Naive B cell (primary cell): ENCODE results near the gene CMSS1. TPM values are rescaled to one million over a fixed set of nuclear protein-coding genes. Genes with fewer than 3 reads are reported as not detected.
A peak's percentile ranks its signal among the peaks of the same experiment; 100 is the strongest.

Experiments
- ATAC-seq, 2 donors: fragments of 150-1000 bp; cut with Tn5 transposase; 2 replicates each; pipeline ENCODE4 v1.10.0; 2021; ENCODE audit warnings: low read depth in 2 of 2, mild to moderate bottlenecking in 2 of 2, moderate library complexity in 2 of 2
- DNase-seq: peaks from one replicate; pipeline ENCODE4 v3.0.0; 2022
- H3K27ac Mint-ChIP-seq, 6 donors: one replicate each; pipeline ENCODE4 v1.8.0; 2020 to 2022; ENCODE audit warnings: mild to moderate bottlenecking in 6 of 6, mixed read lengths in 6 of 6, moderate library complexity in 5 of 6, inconsistent platforms in 2 of 6
- H3K27me3 Mint-ChIP-seq, 3 donors: one replicate each; pipeline ENCODE4 v1.8.0; 2021 to 2022; ENCODE audit warnings: mixed read lengths in 3 of 3, mild to moderate bottlenecking in 1 of 3
- H3K36me3 Mint-ChIP-seq, 2 donors: one replicate each; pipeline ENCODE4 v1.8.0; 2020 to 2022; ENCODE audit warnings: mixed read lengths in 2 of 2, inconsistent platforms in 1 of 2, mild to moderate bottlenecking in 1 of 2
- H3K4me1 Mint-ChIP-seq, 3 donors: one replicate each; pipeline ENCODE4 v1.8.0; 2020 to 2022; ENCODE audit warnings: mixed read lengths in 3 of 3, inconsistent platforms in 1 of 3, mild to moderate bottlenecking in 1 of 3, moderate library complexity in 1 of 3
- H3K4me3 Mint-ChIP-seq, 8 donors: one replicate each; pipeline ENCODE4 v1.8.0; 2020 to 2022; ENCODE audit warnings: mild to moderate bottlenecking in 8 of 8, mixed read lengths in 8 of 8, moderate library complexity in 8 of 8, inconsistent platforms in 2 of 8
- H3K9me3 Mint-ChIP-seq, 7 donors: one replicate each; pipeline ENCODE4 v1.8.0; 2020 to 2022; ENCODE audit warnings: mixed read lengths in 7 of 7, mild to moderate bottlenecking in 5 of 7, inconsistent platforms in 2 of 7, moderate library complexity in 1 of 7
- polyA plus RNA-seq, 6 donors: library from polyadenylated mRNA; unstranded; fragments of 300-500 nt; fragmentation: Illumina TruSeq; gene quantifications; one replicate each; pipeline ENCODE4 v1.2.3, GENCODE V29; 2021; ENCODE audit warnings: low read depth in 6 of 6

Gene CMSS1
- polyA plus RNA-seq, 6 donors from 2014 or later, result 18.6 to 80.3 (median 26.7) TPM

GRCh38 chr3:100175637-100176280, 358.1 kb downstream of the CMSS1 start:
- peaks cover 0 to 4% (median 0%) of the 10 kb centered on the region in 3 donors for H3K4me1 Mint-ChIP-seq
- DNase-seq (no peak), ATAC-seq (no peak)
- H3K27ac Mint-ChIP-seq, result no peak overlapping the region
- H3K9me3 Mint-ChIP-seq, result peaks cover 11 to 33% (median 21%) of the 10 kb centered on the region in 7 donors
- H3K4me3 Mint-ChIP-seq, result no peak overlapping the region
- H3K27me3 Mint-ChIP-seq, result no peaks in the 10 kb centered on the region
- peaks cover 42 to 64% of the 10 kb centered on the region in 2 donors for H3K36me3 Mint-ChIP-seq

GRCh38 chr3:100179692-100180349, 362.2 kb downstream of the CMSS1 start:
- H3K36me3 Mint-ChIP-seq, result peaks cover 36 to 47% of the 10 kb centered on the region in 2 donors
- no peaks in the 10 kb centered on the region for H3K4me1 Mint-ChIP-seq
- ATAC-seq (no peak), DNase-seq (no peak)
- H3K27me3 Mint-ChIP-seq, result no peaks in the 10 kb centered on the region
- H3K4me3 Mint-ChIP-seq, result no peak overlapping the region
- H3K9me3 Mint-ChIP-seq, result peaks cover 11 to 38% (median 26%) of the 10 kb centered on the region in 7 donors
- H3K27ac Mint-ChIP-seq, result no peak overlapping the region

- DNase-seq (no peak), ATAC-seq (no peak)
- Mint-ChIP-seq H3K9me3 (peaks cover 6 to 28% (median 20%) of the 10 kb centered on the region in 7 donors), H3K4me3 (no peak overlapping the region), H3K4me1 (no peaks in the 10 kb centered on the region), H3K27ac (no peak overlapping the region), H3K27me3 (no peaks in the 10 kb centered on the region), H3K36me3 (peaks cover 7 to 25% of the 10 kb centered on the region in 2 donors)
Measured at GRCh38 chr3:100183608-100184125, 366.0 kb downstream of the CMSS1 start.

- H3K4me1 Mint-ChIP-seq, result no peaks in the 10 kb centered on the region
- H3K9me3 Mint-ChIP-seq, result peaks cover 0 to 16% (median 12%) of the 10 kb centered on the region in 7 donors
- H3K27ac Mint-ChIP-seq, result no peak overlapping the region
- no peaks in the 10 kb centered on the region for H3K27me3 Mint-ChIP-seq
- H3K36me3 Mint-ChIP-seq, result peaks cover 0 to 12% of the 10 kb centered on the region in 2 donors
- H3K4me3 Mint-ChIP-seq, result no peak overlapping the region
- ATAC-seq (no peak), DNase-seq (no peak)
Measured at GRCh38 chr3:100184948-100185570, 367.4 kb downstream of the CMSS1 start.

GRCh38 chr3:100185847-100186246, 368.2 kb downstream of the CMSS1 start:
- ATAC-seq (no peak), DNase-seq (no peak)
- Mint-ChIP-seq H3K36me3 (peaks cover 0 to 4% of the 10 kb centered on the region in 2 donors), H3K4me3 (no peak overlapping the region), H3K27me3 (no peaks in the 10 kb centered on the region), H3K27ac (no peak overlapping the region), H3K4me1 (no peaks in the 10 kb centered on the region), H3K9me3 (peaks cover 0 to 9% (median 4%) of the 10 kb centered on the region in 7 donors)

- no peaks in the 10 kb centered on the region for H3K36me3 Mint-ChIP-seq
- DNase-seq, result no peak
- no peak overlapping the region for H3K4me3 Mint-ChIP-seq
- no peak overlapping the region for H3K27ac Mint-ChIP-seq
- H3K27me3 Mint-ChIP-seq, result no peaks in the 10 kb centered on the region
- H3K9me3 Mint-ChIP-seq, result peaks cover 0 to 2% (median 0%) of the 10 kb centered on the region in 7 donors
- no peak for ATAC-seq
- H3K4me1 Mint-ChIP-seq, result no peaks in the 10 kb centered on the region
Measured at GRCh38 chr3:100189444-100189964, 371.8 kb downstream of the CMSS1 start.

GRCh38 chr3:100195375-100195774, 377.7 kb downstream of the CMSS1 start:
- H3K27ac Mint-ChIP-seq, result no peak overlapping the region
- no peak for DNase-seq
- no peaks in the 10 kb centered on the region for H3K27me3 Mint-ChIP-seq
- no peak for ATAC-seq
- peaks cover 0 to 4% (median 0%) of the 10 kb centered on the region in 7 donors for H3K9me3 Mint-ChIP-seq
- H3K36me3 Mint-ChIP-seq, result peaks cover 0 to 16% of the 10 kb centered on the region in 2 donors
- no peaks in the 10 kb centered on the region for H3K4me1 Mint-ChIP-seq
- H3K4me3 Mint-ChIP-seq, result no peak overlapping the region

- no peak overlapping the region for H3K4me3 Mint-ChIP-seq
- DNase-seq (no peak), ATAC-seq (no peak)
- no peaks in the 10 kb centered on the region for H3K4me1 Mint-ChIP-seq
- H3K27ac Mint-ChIP-seq, result peak overlapping the region in 1 of 6 donors; percentile 61
- peaks cover 0 to 4% (median 0%) of the 10 kb centered on the region in 7 donors for H3K9me3 Mint-ChIP-seq
- H3K36me3 Mint-ChIP-seq, result peaks cover 0 to 16% of the 10 kb centered on the region in 2 donors
- H3K27me3 Mint-ChIP-seq, result no peaks in the 10 kb centered on the region
Measured at GRCh38 chr3:100197876-100198275, 380.2 kb downstream of the CMSS1 start.

GRCh38 chr3:100198579-100199269, 381.1 kb downstream of the CMSS1 start:
- Mint-ChIP-seq H3K4me1 (no peaks in the 10 kb centered on the region), H3K27ac (no peak overlapping the region), H3K36me3 (peaks cover 0 to 16% of the 10 kb centered on the region in 2 donors), H3K4me3 (no peak overlapping the region), H3K9me3 (peaks cover 0 to 4% (median 0%) of the 10 kb centered on the region in 7 donors), H3K27me3 (no peaks in the 10 kb centered on the region)
- DNase-seq (no peak), ATAC-seq (no peak)

- ATAC-seq (no peak), DNase-seq (no peak)
- Mint-ChIP-seq H3K4me3 (no peak overlapping the region), H3K27me3 (no peaks in the 10 kb centered on the region), H3K27ac (no peak overlapping the region), H3K9me3 (no peaks in the 10 kb centered on the region), H3K36me3 (no peaks in the 10 kb centered on the region), H3K4me1 (peaks cover 4 to 5% (median 4%) of the 10 kb centered on the region in 3 donors)
Measured at GRCh38 chr3:100205171-100205570, 387.5 kb downstream of the CMSS1 start.

GRCh38 chr3:100206687-100207086, 389.0 kb downstream of the CMSS1 start:
- ATAC-seq (no peak), DNase-seq (no peak)
- Mint-ChIP-seq H3K4me3 (no peak overlapping the region), H3K36me3 (no peaks in the 10 kb centered on the region), H3K27me3 (no peaks in the 10 kb centered on the region), H3K27ac (no peak overlapping the region), H3K9me3 (no peaks in the 10 kb centered on the region), H3K4me1 (peaks cover 8 to 10% (median 8%) of the 10 kb centered on the region in 3 donors)

GRCh38 chr3:100207886-100208285, 390.2 kb downstream of the CMSS1 start:
- Mint-ChIP-seq H3K27me3 (no peaks in the 10 kb centered on the region), H3K4me1 (peaks cover 8 to 10% (median 8%) of the 10 kb centered on the region in 3 donors), H3K4me3 (no peak overlapping the region), H3K27ac (peak overlapping the region in 1 of 6 donors; percentile 63), H3K36me3 (no peaks in the 10 kb centered on the region), H3K9me3 (no peaks in the 10 kb centered on the region)
- DNase-seq (no peak), ATAC-seq (no peak)

GRCh38 chr3:100209169-100209568, 391.5 kb downstream of the CMSS1 start:
- ATAC-seq (no peak), DNase-seq (no peak)
- no peaks in the 10 kb centered on the region for H3K9me3 Mint-ChIP-seq
- no peak overlapping the region for H3K4me3 Mint-ChIP-seq
- no peak overlapping the region for H3K27ac Mint-ChIP-seq
- no peaks in the 10 kb centered on the region for H3K27me3 Mint-ChIP-seq
- no peaks in the 10 kb centered on the region for H3K36me3 Mint-ChIP-seq
- peaks cover 8 to 10% (median 8%) of the 10 kb centered on the region in 3 donors for H3K4me1 Mint-ChIP-seq
